ENCODE data around the gene NFKBIE. TPM values are rescaled to one million over a fixed set of nuclear protein-coding genes. Genes with fewer than 3 reads are reported as not detected.

Gene NFKBIE
- total RNA-seq, 6 experiments from 2014 or later = 2.5 to 30.2 (median 10.8) TPM

- intact Hi-C loops (cut with DNase I) = no loop called here
- ATAC-seq (peak; percentile 75 to 89 (median 81)), DNase-seq (peak; percentile 94 to 96 (median 95))
- TF ChIP-seq CTCF (IDR thresholded peaks at IDR 0.05) (peak; percentile 6 to 43 (median 31)), POLR2A (IDR thresholded peaks at IDR 0.05) (no peak)
- H3K9me3 ChIP-seq = no peaks in the 10 kb centered on the region
- H3K4me1 ChIP-seq = peaks cover 0 to 36% (median 2%) of the 10 kb centered on the region in 4 donors
- peak overlapping the region; percentile 100 for H3K27ac ChIP-seq
- peak overlapping the region; percentile 67 to 73 (median 73) for H3K4me3 ChIP-seq
- no peaks in the 10 kb centered on the region for H3K27me3 ChIP-seq
- peaks cover 7 to 28% (median 22%) of the 10 kb centered on the region in 4 donors for H3K36me3 ChIP-seq
- WGBS (ENCODE audit: insufficient coverage, low coverage, low lambda C conversion rate, missing lambda C conversion rate) = 0% methylated on average over 4 of the region's 62 CpGs
These were observed 19.3 kb downstream of the NFKBIE start for GRCh38 chr6:44245912-44246662.

GRCh38 chr6:44245391-44245911 is 19.9 kb downstream of the NFKBIE start:
- Histone ChIP-seq H3K36me3 (peaks cover 4 to 21% (median 16%) of the 10 kb centered on the region in 4 donors), H3K9me3 (no peaks in the 10 kb centered on the region), H3K4me3 (peak overlapping the region; percentile 67 to 73 (median 73)), H3K27ac (peak overlapping the region; percentile 100), H3K4me1 (peaks cover 0 to 29% (median 2%) of the 10 kb centered on the region in 4 donors), H3K27me3 (no peaks in the 10 kb centered on the region)
- TF ChIP-seq CTCF (IDR thresholded peaks at IDR 0.05) = no peak
- no peak for TF ChIP-seq POLR2A (IDR thresholded peaks at IDR 0.05)
- intact Hi-C loops (cut with DNase I) = no loop called here
- no peak for ATAC-seq
- peak in 1 of 3 donors; percentile 80 for DNase-seq
- 83% methylated on average over 6 of the region's 12 CpGs for WGBS (ENCODE audit: insufficient coverage, low coverage, low lambda C conversion rate, missing lambda C conversion rate)

DNA sequence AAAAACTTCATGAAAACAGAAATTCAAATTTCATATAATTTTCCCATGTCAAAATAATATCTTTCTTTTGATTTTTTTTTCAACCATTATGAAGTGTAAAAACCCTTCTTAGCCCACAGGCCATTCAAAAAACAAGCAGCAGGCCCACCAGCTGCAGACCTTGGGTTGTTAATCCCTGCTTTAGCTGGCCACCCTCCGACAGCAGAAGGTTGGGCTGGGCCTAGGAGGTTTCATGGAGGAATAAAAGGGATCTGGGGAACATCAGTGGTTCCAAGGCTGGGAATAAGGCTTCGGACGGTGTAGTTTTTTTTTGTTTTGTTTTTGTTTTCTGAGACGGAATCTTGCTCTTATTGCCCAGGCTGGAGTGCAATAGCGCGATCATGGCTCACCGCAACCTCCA is 22.0 kb downstream of the NFKBIE start:
- TF ChIP-seq POLR2A (IDR thresholded peaks at IDR 0.05) (no peak), CTCF (IDR thresholded peaks at IDR 0.05) (no peak)
- no peak for ATAC-seq
- no peak for DNase-seq

GRCh38 chr6:44238687-44239350 is 26.5 kb downstream of the NFKBIE start:
- WGBS (ENCODE audit: insufficient coverage, low coverage, low lambda C conversion rate, missing lambda C conversion rate) = 58% methylated on average over 6 of the region's 7 CpGs
- ATAC-seq = no peak

More for the DNA sequence above, 22.0 kb downstream of the NFKBIE start:
- Histone ChIP-seq H3K4me3 (no peak overlapping the region), H3K27ac (no peak overlapping the region), H3K9me3 (no peaks in the 10 kb centered on the region), H3K27me3 (no peaks in the 10 kb centered on the region), H3K36me3 (peaks cover 0 to under 1% (median 0%) of the 10 kb centered on the region in 4 donors), H3K4me1 (peaks cover 0 to 9% (median 2%) of the 10 kb centered on the region in 4 donors)
- WGBS (ENCODE audit: insufficient coverage, low coverage, low lambda C conversion rate, missing lambda C conversion rate) = 100% methylated on average over 2 of the region's 7 CpGs
- intact Hi-C loops (cut with DNase I) = no loop called here

More at GRCh38 chr6:44238687-44239350, 26.5 kb downstream of the NFKBIE start:
- H3K4me1 ChIP-seq = peaks cover 0 to 35% (median 17%) of the 10 kb centered on the region in 4 donors
- no peak overlapping the region for H3K27ac ChIP-seq
- TF ChIP-seq POLR2A (IDR thresholded peaks at IDR 0.05) (no peak), CTCF (IDR thresholded peaks at IDR 0.05) (no peak)
- no peak overlapping the region for H3K4me3 ChIP-seq
- intact Hi-C loops (cut with DNase I) = loop anchor here in 1 of 2 donors (10.0 kb wide), 2 partner anchors 64 to 134 kb away; no protein-coding TSS in a partner anchor
- no peaks in the 10 kb centered on the region for H3K27me3 ChIP-seq
- DNase-seq = peak in 1 of 3 donors; percentile 24
- H3K36me3 ChIP-seq = no peaks in the 10 kb centered on the region
- H3K9me3 ChIP-seq = no peaks in the 10 kb centered on the region

All from right lobe of liver (tissue), 6 donors.